ENCODE data around the gene OR51I2.
A peak's percentile ranks its signal among the peaks of the same experiment; 100 is the strongest.

OR51I2 gene

DNA sequence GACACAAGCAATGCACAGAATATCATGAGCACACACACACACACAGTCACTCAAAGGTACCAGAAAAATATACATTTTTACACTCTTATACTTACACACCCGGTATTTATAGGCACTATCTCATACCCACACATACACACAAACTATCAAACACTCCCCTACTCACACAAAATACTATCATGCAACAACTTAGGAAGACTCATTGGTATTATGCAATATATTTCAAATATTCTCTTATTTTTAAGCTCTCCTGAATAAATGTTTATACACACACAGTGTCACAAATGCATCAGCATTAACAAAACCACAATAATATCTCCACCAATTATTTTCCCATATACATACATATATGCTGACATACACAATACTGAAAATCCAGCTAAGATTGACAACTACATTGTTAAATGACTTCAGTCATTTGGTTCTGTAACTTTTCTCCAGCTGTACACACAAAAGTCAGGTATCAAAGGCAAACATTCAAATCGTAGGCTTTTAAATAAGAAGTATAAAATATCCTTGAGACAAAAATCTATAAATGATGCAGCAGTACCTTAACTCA is 5.2 kb upstream of the OR51I2 start:
- TF ChIP-seq CTCF (IDR thresholded peaks at IDR 0.05; ENCODE audit: extremely low read depth, insufficient read depth, missing control alignments), result no peak
- no peak for DNase-seq (ENCODE audit: low spot score)
- in situ Hi-C loops (cut with MboI; ENCODE audit: low pct_unique_long_range_greater_than_20kb, low sequenced_read_pairs, unreplicated experiment), result no loop called here

DNA sequence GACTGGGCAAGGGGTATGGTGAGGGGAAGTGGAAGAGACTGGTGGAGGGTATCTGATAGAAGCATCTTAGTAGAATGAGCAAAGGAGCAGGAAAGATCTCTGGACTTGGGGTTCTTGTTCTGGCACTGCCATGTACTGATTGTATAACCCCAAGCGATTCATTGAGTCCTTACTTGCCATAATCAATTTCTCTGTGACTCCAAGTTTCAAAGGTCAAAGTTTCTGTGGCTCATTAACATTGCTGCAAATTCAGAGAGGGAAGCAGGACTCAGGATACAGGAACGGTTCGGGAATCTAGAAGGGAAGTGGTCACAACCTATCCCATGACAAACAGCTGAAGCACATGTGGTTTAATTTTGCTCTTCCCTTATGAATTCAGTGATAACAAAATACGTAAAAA is 309 bp downstream of the OR51I2 start:
- no peak for DNase-seq (ENCODE audit: low spot score)
- in situ Hi-C loops (cut with MboI; ENCODE audit: low pct_unique_long_range_greater_than_20kb, low sequenced_read_pairs, unreplicated experiment), result no loop called here
- no peak for TF ChIP-seq CTCF (IDR thresholded peaks at IDR 0.05; ENCODE audit: extremely low read depth, insufficient read depth, missing control alignments)

- TF ChIP-seq CTCF (IDR thresholded peaks at IDR 0.05; ENCODE audit: extremely low read depth, insufficient read depth, missing control alignments), result no peak
- in situ Hi-C loops (cut with MboI; ENCODE audit: low pct_unique_long_range_greater_than_20kb, low sequenced_read_pairs, unreplicated experiment), result no loop called here
- DNase-seq (ENCODE audit: low spot score), result no peak
Measured at GRCh38 chr11:5460983-5461621, 12.0 kb downstream of the OR51I2 start.

DNA sequence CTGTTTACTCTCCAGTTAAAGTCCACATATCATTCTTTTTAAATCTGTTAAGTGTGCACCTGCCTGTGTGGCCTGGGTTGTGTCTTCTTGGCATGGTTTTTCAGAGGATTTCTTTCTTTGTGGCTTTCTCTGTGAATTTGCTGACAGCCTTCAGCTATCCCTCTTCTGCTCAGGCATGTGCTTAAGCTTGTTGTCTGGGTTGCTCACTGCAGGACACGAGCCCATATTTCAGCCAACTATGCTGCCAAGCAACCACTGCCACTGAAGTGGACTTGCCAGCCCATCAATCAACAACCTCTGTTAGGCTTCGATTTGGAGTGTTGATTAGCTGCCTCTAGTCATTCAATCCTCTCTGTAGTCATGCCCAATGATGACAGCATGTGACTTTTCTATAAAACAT is 18.4 kb downstream of the OR51I2 start:
- in situ Hi-C loops (cut with MboI; ENCODE audit: low pct_unique_long_range_greater_than_20kb, low sequenced_read_pairs, unreplicated experiment), result no loop called here
- DNase-seq (ENCODE audit: low spot score), result no peak
- TF ChIP-seq CTCF (IDR thresholded peaks at IDR 0.05; ENCODE audit: extremely low read depth, insufficient read depth, missing control alignments), result no peak

- in situ Hi-C loops (cut with MboI; ENCODE audit: low pct_unique_long_range_greater_than_20kb, low sequenced_read_pairs, unreplicated experiment), result no loop called here
- TF ChIP-seq CTCF (IDR thresholded peaks at IDR 0.05; ENCODE audit: extremely low read depth, insufficient read depth, missing control alignments), result no peak
- no peak for DNase-seq (ENCODE audit: low spot score)
Measured at GRCh38 chr11:5473921-5474320, 24.8 kb downstream of the OR51I2 start.

- DNase-seq (ENCODE audit: low spot score), result peak; percentile 72
- in situ Hi-C loops (cut with MboI; ENCODE audit: low pct_unique_long_range_greater_than_20kb, low sequenced_read_pairs, unreplicated experiment), result loop anchor here (25.0 kb wide), 1 partner anchor 336 kb away; the partner anchor contains the start of gene OR52N2
- peak; percentile 79 for TF ChIP-seq CTCF (IDR thresholded peaks at IDR 0.05; ENCODE audit: extremely low read depth, insufficient read depth, missing control alignments)
Measured at GRCh38 chr11:5476186-5476819, 27.2 kb downstream of the OR51I2 start.
